ENCODE measurements around the gene RTL1.

DNA sequence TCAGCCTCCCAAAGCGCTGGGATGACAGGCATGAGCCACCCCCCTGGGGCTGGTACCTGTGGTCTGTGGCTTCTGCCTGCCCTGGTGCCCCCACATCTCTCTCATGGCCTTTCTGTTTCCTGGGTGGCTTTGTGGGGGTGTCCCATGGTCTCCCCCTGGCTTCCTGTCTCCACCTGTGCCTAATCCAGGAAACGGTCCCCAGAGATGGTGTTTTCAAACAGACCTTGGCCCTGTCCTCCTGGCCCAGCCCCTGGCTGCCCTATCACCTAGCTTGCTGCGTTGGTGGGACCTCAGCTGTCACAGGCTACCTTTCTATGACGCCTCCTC, 59.5 kb downstream of the RTL1 start:
- TF ChIP-seq, protein P1, sequence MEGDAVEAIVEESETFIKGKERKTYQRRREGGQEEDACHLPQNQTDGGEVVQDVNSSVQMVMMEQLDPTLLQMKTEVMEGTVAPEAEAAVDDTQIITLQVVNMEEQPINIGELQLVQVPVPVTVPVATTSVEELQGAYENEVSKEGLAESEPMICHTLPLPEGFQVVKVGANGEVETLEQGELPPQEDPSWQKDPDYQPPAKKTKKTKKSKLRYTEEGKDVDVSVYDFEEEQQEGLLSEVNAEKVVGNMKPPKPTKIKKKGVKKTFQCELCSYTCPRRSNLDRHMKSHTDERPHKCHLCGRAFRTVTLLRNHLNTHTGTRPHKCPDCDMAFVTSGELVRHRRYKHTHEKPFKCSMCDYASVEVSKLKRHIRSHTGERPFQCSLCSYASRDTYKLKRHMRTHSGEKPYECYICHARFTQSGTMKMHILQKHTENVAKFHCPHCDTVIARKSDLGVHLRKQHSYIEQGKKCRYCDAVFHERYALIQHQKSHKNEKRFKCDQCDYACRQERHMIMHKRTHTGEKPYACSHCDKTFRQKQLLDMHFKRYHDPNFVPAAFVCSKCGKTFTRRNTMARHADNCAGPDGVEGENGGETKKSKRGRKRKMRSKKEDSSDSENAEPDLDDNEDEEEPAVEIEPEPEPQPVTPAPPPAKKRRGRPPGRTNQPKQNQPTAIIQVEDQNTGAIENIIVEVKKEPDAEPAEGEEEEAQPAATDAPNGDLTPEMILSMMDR (conservative IDR thresholded peaks at IDR 0.05 in 1 of 2, IDR thresholded peaks at IDR 0.05 in 1 of 2; ENCODE audit: low read depth in 1 of 2, low read length in 2 of 2), result no peak
- no peak for TF ChIP-seq EZH2 (IDR thresholded peaks at IDR 0.05; ENCODE audit: low read length, missing control alignments)

Measured in fibroblast of lung (primary cell).